ENCODE data around the gene CHST9. TPM values are rescaled to one million over a fixed set of nuclear protein-coding genes. Genes with fewer than 3 reads are reported as not detected.

Gene CHST9
- total and polyA plus RNA-seq, 2 of the 4 experiments (the other 2 are of a cell fraction), result not detected

GRCh38 chr18:26976206-26976605 lies 208.9 kb downstream of the CHST9 start:
- Histone ChIP-seq H3K36me3 (ENCODE audit: control insufficient read depth, insufficient read depth, low read length) (no peaks in the 10 kb centered on the region), H3K27ac (ENCODE audit: insufficient read depth, low read length) (no peak overlapping the region), H3K4me3 (ENCODE audit: insufficient read depth, low read depth, low read length) (no peak overlapping the region), H3K4me1 (ENCODE audit: control insufficient read depth, insufficient read depth, low read length) (no peaks in the 10 kb centered on the region), H3K23ac (ENCODE audit: low read depth, low read length) (no peak overlapping the region), H2AK5ac (ENCODE audit: low read depth, low read length) (no peak overlapping the region), H3K56ac (ENCODE audit: extremely low read depth, insufficient read depth, low read length) (no peak overlapping the region), H4K91ac (ENCODE audit: insufficient read depth, low read depth, low read length) (no peak overlapping the region), H2BK20ac (ENCODE audit: low read depth, low read length) (no peak overlapping the region), H3K4ac (ENCODE audit: low read depth, low read length) (no peak overlapping the region), H2BK15ac (ENCODE audit: low read depth, low read length) (no peak overlapping the region), H4K5ac (ENCODE audit: low read depth, low read length) (no peak overlapping the region), H3K27me3 (ENCODE audit: control insufficient read depth, insufficient read depth, low read length) (no peaks in the 10 kb centered on the region), H3K9me3 (ENCODE audit: control insufficient read depth, insufficient read depth, low read length) (peaks cover 4% of the 10 kb centered on the region; the same call in 1 of the 2 replicates), H2BK5ac (ENCODE audit: low read depth, low read length, poor library complexity, severe bottlenecking) (no peak overlapping the region), H4K20me1 (ENCODE audit: insufficient read depth, low read length) (no peaks in the 10 kb centered on the region), H2BK120ac (ENCODE audit: low read depth, low read length) (no peak overlapping the region), H3K9me1 (ENCODE audit: insufficient read depth, low read length) (no peaks in the 10 kb centered on the region), H3K14ac (replicated peaks; ENCODE audit: low read depth, low read length) (no peak overlapping the region), H4K8ac (ENCODE audit: low read depth in 2 of 2, low read length in 2 of 2) (no peak overlapping the region), H3K4me2 (ENCODE audit: low read depth, low read length) (no peak overlapping the region), H2AFZ (replicated peaks; ENCODE audit: low read length, poor library complexity) (no peak overlapping the region), H3K79me1 (ENCODE audit: low read depth in 1 of 2, low read length in 2 of 2) (no peaks in the 10 kb centered on the region), H3K18ac (ENCODE audit: low read depth, low read length) (no peak overlapping the region), H2AK9ac (replicated peaks; ENCODE audit: low read depth, low read length, poor library complexity) (no peak overlapping the region), H3K9ac (ENCODE audit: low read depth, low read length) (no peak overlapping the region)
- ChIA-PET CTCF (no interaction called here), POLR2A (ENCODE audit: unreplicated experiment) (no interaction called here)
- ATAC-seq (ENCODE audit: low read depth) (no peak), DNase-seq (no peak)
- intact Hi-C loops (cut with micrococcal nuclease) (no loop called here), in situ Hi-C loops (cut with MboI; ENCODE audit: low sequenced_read_pairs) (no loop called here), dilution Hi-C loops (cut with HindIII; ENCODE audit: low sequenced_read_pairs, unreplicated experiment) (no loop called here)
- no peak for TF ChIP-seq MAZ (IDR thresholded peaks at IDR 0.05; ENCODE audit: borderline replicate concordance, low read depth, low read length)
- TF ChIP-seq NFE2L2 (IDR thresholded peaks at IDR 0.05; ENCODE audit: low read depth, low read length), result no peak
- no peak for TF ChIP-seq RAD21 (IDR thresholded peaks at IDR 0.05; ENCODE audit: low read length)
- no peak for TF ChIP-seq RCOR1 (IDR thresholded peaks at IDR 0.05; ENCODE audit: insufficient replicate concordance, low read length)
- no peak for TF ChIP-seq CHD1 (IDR thresholded peaks at IDR 0.05; ENCODE audit: low read depth, low read length)
- no peak for TF ChIP-seq USF2 (IDR thresholded peaks at IDR 0.05; ENCODE audit: low read depth, low read length)
- no peak for TF ChIP-seq MXI1 (IDR thresholded peaks at IDR 0.05; ENCODE audit: borderline replicate concordance, low read depth, low read length)
- TF ChIP-seq CTCF (conservative IDR thresholded peaks at IDR 0.05; ENCODE audit: low read depth, low read length), result no peak
- TF ChIP-seq FOS (IDR thresholded peaks at IDR 0.05; ENCODE audit: low read depth, low read length), result no peak
- no peak for TF ChIP-seq BHLHE40 (IDR thresholded peaks at IDR 0.05; ENCODE audit: low read depth, low read length)
- TF ChIP-seq MAFK (IDR thresholded peaks at IDR 0.05; ENCODE audit: low read depth, low read length), result no peak
- TF ChIP-seq RFX5 (IDR thresholded peaks at IDR 0.05; ENCODE audit: low read depth, low read length), result no peak
- TF ChIP-seq CEBPB (IDR thresholded peaks at IDR 0.05; ENCODE audit: low read depth, low read length), result no peak
- no peak for TF ChIP-seq POLR2A (IDR thresholded peaks at IDR 0.05; ENCODE audit: low read depth, low read length)
- BruUV-seq (replicated peaks), result no TSS peak
- no CpG with 5 or more reads among the region's 2 CpGs for WGBS, 2 experiments (ENCODE audit: extremely low coverage in 2 of 2, insufficient read length in 1 of 2)

Data from IMR-90 (cell line).